LHCN-M2 (cell line): Measurements from ENCODE around the gene GID8. TPM values are rescaled to one million over a fixed set of nuclear protein-coding genes. Genes with fewer than 3 reads are reported as not detected.

Experiments used
- DNase-seq: peaks from one replicate; pipeline ENCODE4 v3.0.0-alpha.2; 2012; ENCODE audit warnings: low read depth
- total RNA-seq: library from RNA; depleted of rRNA; stranded (reverse); fragments of >200 nt; gene quantifications from 2 replicates; pipeline ENCODE4 v1.2.3, GENCODE V29; 2014

Gene GID8
- total RNA-seq, 1 experiment from 2014 or later, result 23.5 TPM

GRCh38 chr20:62943396-62943795 is 5.4 kb downstream of the GID8 start:
- no peak for DNase-seq

DNA sequence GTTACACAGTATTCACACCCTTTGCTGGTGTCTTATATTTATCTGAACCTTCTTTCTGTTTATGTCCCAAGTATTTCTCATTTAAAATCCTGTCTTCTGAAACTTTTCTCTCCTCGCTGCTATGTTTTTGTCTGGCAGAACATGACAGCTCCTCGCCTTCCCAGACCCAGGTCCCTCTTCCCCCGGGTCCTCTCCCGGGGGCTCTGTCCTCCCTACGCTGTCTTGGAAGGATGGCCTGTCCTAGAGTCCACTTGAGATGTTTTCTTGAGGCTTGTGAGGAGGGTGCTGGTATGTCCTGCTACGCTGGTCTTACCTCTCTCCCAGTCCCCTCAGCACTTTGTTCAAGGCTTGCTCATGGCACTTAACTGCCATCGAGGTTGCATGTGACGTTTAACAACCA is 6.2 kb downstream of the GID8 start:
- DNase-seq, result no peak

- no peak for DNase-seq
Measured at GRCh38 chr20:62944746-62945145, 6.8 kb downstream of the GID8 start.

- no peak for DNase-seq
Measured at GRCh38 chr20:62945771-62946339, 7.9 kb downstream of the GID8 start.

GRCh38 chr20:62946918-62947317 is 9.0 kb downstream of the GID8 start:
- no peak for DNase-seq

GRCh38 chr20:62947532-62948300 is 9.8 kb downstream of the GID8 start:
- DNase-seq, result no peak

DNA sequence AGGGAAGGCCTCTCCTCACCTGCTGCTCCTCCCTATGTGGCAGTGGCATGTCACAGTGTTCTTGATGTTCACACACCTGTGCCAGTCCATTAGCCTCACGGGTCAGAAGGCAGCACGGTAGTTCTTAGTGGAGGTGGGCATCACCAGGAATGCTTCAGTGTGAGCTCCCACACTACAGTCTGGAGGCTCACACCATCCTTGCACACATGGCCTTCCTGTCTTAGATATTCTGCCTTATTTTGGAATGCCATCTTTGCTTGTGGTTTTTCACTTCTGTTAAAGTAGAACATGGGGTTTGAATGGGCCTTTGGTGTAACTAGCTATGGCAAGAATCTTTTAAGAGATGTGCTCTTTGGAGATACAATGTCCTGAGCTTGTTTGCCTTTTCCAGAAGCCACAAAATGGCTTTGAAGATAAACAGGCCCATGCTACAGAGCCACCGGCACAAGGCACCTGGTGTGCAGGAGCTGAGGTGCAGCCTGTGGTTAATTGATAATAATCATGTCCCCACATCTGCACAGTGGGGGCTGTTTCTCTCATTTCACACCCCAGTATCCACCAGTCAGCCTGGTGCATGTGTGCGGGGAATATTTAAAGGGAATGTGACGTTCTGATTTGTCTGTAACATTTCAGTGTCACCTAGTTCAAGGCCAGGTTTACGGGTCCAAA is 11.3 kb downstream of the GID8 start:
- DNase-seq, result no peak

DNA sequence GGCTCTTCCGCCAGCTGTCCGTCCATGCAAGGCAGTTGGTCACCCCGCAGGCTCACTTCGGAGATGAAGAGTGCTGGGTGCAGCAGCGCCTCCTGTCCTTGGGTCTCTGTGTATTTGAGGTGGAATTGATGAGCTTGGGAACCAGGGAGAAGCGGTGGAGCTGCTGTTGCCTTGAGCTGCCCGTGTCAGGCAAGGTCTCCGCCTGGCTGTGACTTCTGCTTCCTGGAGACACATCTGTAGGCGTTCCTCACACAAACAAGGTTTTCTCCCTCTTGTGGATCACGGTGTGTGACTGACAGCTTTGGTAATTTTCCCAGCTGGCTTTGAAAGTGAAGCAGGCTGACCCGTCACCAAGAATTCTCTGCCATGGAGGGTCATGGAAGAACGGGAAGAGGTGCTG is 12.0 kb downstream of the GID8 start:
- DNase-seq, result no peak

GRCh38 chr20:62950741-62951140 is 12.8 kb downstream of the GID8 start:
- no peak for DNase-seq

DNA sequence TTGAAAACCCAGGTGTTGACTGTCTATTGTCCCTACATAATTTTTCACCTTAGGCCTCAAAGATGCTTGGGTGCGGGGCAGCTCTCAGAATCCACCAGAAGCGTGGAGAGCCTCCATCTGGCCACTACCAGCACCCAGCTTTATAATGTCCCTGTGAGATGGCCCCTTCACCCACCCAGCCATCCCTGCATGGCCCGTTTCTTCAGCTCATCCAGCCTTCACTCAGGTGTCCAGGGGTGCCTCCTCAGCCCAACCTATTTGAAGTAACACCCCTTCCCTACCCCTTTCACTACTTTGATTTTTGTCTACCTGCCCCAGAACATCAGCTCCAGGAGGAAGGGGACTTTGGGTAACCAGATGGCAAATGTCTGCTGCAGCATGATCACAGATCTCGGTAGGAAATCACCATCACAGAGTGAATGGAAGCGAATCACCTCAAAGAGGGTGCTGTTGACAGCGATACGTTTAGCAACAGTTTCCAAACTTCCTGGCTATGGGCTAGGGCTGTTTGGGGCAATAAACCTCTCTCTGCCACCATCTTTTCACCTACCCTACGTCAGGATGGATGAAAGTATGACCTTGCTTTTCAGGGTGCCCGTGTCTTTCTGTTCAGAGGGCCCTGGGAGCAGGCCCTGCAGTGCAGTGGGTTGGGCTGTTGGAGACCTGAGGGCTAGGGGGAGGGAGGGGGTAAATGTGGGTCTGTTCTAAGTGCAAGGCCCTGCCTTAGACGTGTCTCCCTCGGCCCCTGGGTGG is 13.4 kb downstream of the GID8 start:
- no peak for DNase-seq

DNA sequence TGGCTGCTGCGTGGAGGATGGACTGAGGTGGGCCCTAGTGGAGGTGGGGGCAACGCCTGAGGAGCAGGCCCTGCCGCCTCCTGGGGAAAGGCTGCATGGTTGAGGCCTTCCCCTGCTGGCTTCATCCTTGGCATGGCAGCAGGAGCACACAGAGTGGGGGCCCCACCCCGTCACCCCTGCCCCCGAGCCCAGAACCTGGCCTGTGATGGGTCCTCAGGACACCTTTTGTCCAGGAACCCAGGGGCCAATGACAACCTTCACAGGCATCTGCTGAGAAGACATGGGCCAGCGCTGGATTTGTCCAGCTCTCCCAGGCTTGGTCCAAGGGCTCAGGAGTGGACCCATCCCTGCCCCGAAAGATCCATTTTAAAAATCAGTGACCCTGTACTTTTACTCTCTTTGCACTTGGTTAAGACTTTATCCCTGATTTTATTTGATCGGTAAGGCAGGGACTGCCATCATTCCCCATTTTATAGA is 14.0 kb downstream of the GID8 start:
- no peak for DNase-seq

DNA sequence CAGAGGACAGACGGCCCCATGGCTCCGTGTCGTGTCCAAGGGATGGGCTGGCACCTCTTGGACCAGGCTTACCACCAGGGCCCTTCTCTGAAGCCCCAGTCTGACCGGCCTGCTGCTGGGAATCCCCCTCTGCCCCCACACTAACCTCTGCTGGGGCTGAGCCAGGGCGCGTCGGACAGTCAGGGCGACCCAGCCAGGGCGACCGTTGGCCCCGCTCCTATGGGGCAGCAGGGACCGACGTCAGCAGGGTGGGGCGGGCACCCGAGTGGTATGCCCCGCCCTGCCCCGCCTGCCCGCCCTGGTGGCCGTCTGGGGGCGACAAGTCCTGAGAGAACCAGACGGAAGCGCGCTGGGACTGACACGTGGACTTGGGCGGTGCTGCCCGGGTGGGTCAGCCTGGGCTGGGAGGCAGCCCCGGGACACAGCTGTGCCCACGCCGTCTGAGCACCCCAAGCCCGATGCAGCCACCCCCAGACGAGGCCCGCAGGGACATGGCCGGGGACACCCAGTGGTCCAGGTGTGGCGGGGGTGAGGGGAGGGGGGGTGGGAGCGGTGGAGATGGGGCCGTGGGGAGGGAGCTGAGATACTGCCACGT is 14.5 kb downstream of the GID8 start, which contains the start of gene SLC17A9:
SLC17A9 (plus strand) TSS at position 337 of the 595 bp plus-strand sequence; CDS start at position 459, 122 bp downstream.
- no peak for DNase-seq

GRCh38 chr20:62952968-62953838 is 15.3 kb downstream of the GID8 start:
- no peak for DNase-seq

GRCh38 chr20:62953839-62954703 is 16.1 kb downstream of the GID8 start:
- peak; percentile 45 for DNase-seq

GRCh38 chr20:62955519-62956386 is 17.8 kb downstream of the GID8 start:
- DNase-seq, result no peak

DNA sequence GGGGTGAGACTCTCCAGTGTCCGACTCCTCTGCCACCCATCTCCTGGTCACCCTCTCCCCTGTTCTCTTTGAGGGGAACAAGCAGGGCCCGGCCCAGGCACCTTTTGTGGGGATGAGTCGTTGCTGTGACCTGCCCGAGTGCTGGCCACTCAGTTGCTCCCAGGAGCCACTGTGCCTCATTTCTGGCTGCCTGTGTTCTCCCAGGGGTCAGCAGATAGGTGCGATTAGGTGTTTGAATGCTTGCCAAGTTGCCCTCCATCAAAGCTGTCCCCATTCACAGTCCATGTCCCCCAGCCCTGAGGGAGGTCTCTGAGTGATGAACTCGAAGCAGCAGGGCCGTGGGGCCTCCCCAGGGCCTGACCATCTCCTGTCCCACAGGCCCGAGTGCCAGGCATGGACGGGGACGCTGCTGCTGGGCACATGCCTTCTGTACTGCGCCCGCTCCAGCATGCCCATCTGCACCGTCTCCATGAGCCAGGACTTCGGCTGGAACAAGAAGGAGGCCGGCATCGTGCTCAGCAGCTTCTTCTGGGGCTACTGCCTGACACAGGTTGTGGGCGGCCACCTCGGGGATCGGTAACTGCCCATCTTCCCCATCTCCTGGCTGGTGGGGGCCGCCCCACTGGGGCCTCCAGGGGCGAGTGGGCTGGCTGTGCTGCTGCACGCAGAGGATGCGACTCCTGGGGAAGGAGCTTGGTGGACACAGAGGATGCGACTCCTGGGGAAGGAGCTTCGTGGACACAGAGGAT is 18.6 kb downstream of the GID8 start:
- DNase-seq, result no peak
